WTC11 (cell line): ENCODE measurements around the gene LIMS1. TPM values are rescaled to one million over a fixed set of nuclear protein-coding genes. Genes with fewer than 3 reads are reported as not detected.

Source experiments
- ATAC-seq: fragments of 200-7000 bp; cut with Tn5 transposase; 2 replicates; pipeline ENCODE4 v1.10.0; 2021; ENCODE audit warnings: mild to moderate bottlenecking, moderate library complexity
- CTCF ChIA-PET: fragments of 300-600 bp; sonication (Branson Sonifier 250); formaldehyde crosslinking; loops from one replicate; lab custom pipeline; 2021; ENCODE audit warnings: antibody characterized with exemption; lab: Charles Lee
- POLR2A ChIA-PET: fragments of 350-600 bp; sonication (Branson Sonifier 250); formaldehyde crosslinking; loops from one replicate; lab custom pipeline; 2021; ENCODE audit warnings: antibody characterized with exemption; lab: Charles Lee
- DNase-seq: peaks from one replicate; pipeline ENCODE4 v3.0.0; 2021; ENCODE audit warnings: low spot score
- H3K27ac Mint-ChIP-seq: 2 replicates; pipeline ENCODE4 v1.8.0; 2021; ENCODE audit warnings: mixed read lengths
- H3K27me3 Mint-ChIP-seq: 2 replicates; pipeline ENCODE4 v1.8.0; 2021; ENCODE audit warnings: low read depth, mild to moderate bottlenecking, moderate library complexity, mixed read lengths
- H3K36me3 Mint-ChIP-seq: 2 replicates; pipeline ENCODE4 v1.8.0; 2021; ENCODE audit warnings: mixed read lengths
- H3K4me1 Mint-ChIP-seq: 2 replicates; pipeline ENCODE4 v1.8.0; 2022; ENCODE audit warnings: mixed read lengths
- H3K4me3 Mint-ChIP-seq: 2 replicates; pipeline ENCODE4 v1.8.0; 2021; ENCODE audit warnings: mild to moderate bottlenecking, moderate library complexity, mixed read lengths
- H3K9me3 Mint-ChIP-seq: 2 replicates; pipeline ENCODE4 v1.8.0; 2021; ENCODE audit warnings: mixed read lengths
- FOXK1 ChIP-seq: sonication (generic); formaldehyde crosslinking; IDR thresholded peaks from 2 replicates; pipeline ENCODE4 v1.8.0; 2022; ENCODE audit warnings: mild to moderate bottlenecking, moderate library complexity, missing genetic modification reagents
- HMGA2 ChIP-seq: fragments of 250-450 bp; sonication (Bioruptor Pico); IDR thresholded peaks from 2 replicates; pipeline ENCODE4 v1.4.0; 2021; ENCODE audit warnings: mild to moderate bottlenecking, moderate library complexity
- IRF1 ChIP-seq: sonication (generic); formaldehyde crosslinking; IDR thresholded peaks from 2 replicates; pipeline ENCODE4 v1.8.0; 2023; ENCODE audit warnings: missing genetic modification reagents
- JUN ChIP-seq: sonication (generic); formaldehyde crosslinking; IDR thresholded peaks from 2 replicates; pipeline ENCODE4 v1.8.0; 2023; ENCODE audit warnings: mild to moderate bottlenecking, missing genetic modification reagents
- MLX ChIP-seq: sonication (generic); formaldehyde crosslinking; IDR thresholded peaks from 2 replicates; pipeline ENCODE4 v1.8.1; 2023; ENCODE audit warnings: mild to moderate bottlenecking, missing genetic modification reagents, moderate library complexity
- OVOL2 ChIP-seq: fragments of 250-450 bp; sonication (Bioruptor Pico); IDR thresholded peaks from 2 replicates; pipeline ENCODE4 v1.9.0; 2021; ENCODE audit warnings: mild to moderate bottlenecking, borderline replicate concordance
- PRDM15 ChIP-seq: sonication (generic); formaldehyde crosslinking; IDR thresholded peaks from 2 replicates; pipeline ENCODE4 v1.8.0; 2022; ENCODE audit warnings: missing genetic modification reagents
- PRRX2 ChIP-seq: fragments of 250-450 bp; sonication (Bioruptor Pico); IDR thresholded peaks from 2 replicates; pipeline ENCODE4 v1.8.0; 2021; ENCODE audit warnings: mild to moderate bottlenecking
- TCF7 ChIP-seq: sonication (generic); formaldehyde crosslinking; IDR thresholded peaks from 2 replicates; pipeline ENCODE4 v1.8.0; 2022; ENCODE audit warnings: mild to moderate bottlenecking, low read depth, missing genetic modification reagents, moderate library complexity
- ZNF425 ChIP-seq: fragments of 250-450 bp; sonication (Bioruptor Pico); conservative IDR thresholded peaks from 2 replicates; pipeline ENCODE4 v1.9.0; 2021; ENCODE audit warnings: mild to moderate bottlenecking
- ZNF671 ChIP-seq: fragments of 250-450 bp; sonication (Bioruptor Pico); IDR thresholded peaks from 2 replicates; pipeline ENCODE4 v1.8.0; 2021; ENCODE audit warnings: mild to moderate bottlenecking
- total RNA-seq: library from RNA; stranded (reverse); gene quantifications from 3 replicates; pipeline ENCODE4 v1.2.3, GENCODE V29; 2021
- TF ChIP-seq, protein P1 (sequence below): sonication (generic); formaldehyde crosslinking; IDR thresholded peaks from 2 replicates; pipeline ENCODE4 v1.8.1; 2022; ENCODE audit warnings: low read depth, missing genetic modification reagents, borderline replicate concordance
- TF ChIP-seq, protein P2 (sequence below): sonication (generic); formaldehyde crosslinking; IDR thresholded peaks from 2 replicates; pipeline ENCODE4 v1.8.1; 2023; ENCODE audit warnings: mild to moderate bottlenecking, missing genetic modification reagents, moderate library complexity
- TF ChIP-seq, protein P3 (sequence below): sonication (generic); formaldehyde crosslinking; IDR thresholded peaks from 2 replicates; pipeline ENCODE4 v1.8.1; 2023; ENCODE audit warnings: mild to moderate bottlenecking, missing genetic modification reagents
- TF ChIP-seq, protein P4 (sequence below): sonication (generic); formaldehyde crosslinking; IDR thresholded peaks from 2 replicates; pipeline ENCODE4 v1.8.1; 2023; ENCODE audit warnings: mild to moderate bottlenecking, missing genetic modification reagents

The LIMS1 gene
- total RNA-seq, 1 experiment from 2014 or later, result 50.6 TPM

DNA sequence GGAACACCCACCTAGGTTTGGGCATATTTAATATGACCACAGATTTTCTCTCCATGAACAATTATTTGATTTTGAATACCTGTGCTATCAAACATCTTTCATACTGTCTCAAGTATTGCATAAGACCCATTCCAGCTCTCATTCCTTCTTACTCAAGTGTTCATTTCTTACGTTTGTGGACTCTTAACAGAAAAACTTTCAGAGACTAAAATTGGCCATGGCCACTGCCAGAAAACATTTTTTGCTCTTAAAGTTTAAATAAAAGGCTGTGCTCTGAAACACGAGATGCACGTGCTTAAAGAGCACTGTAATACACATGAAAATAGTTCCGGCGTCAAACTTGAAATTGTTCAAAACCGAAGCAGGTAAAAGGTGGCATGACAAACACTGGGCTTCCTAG is 89.3 kb downstream of the LIMS1 start:
- no peaks in the 10 kb centered on the region for H3K27me3 Mint-ChIP-seq
- DNase-seq (no peak), ATAC-seq (no peak)
- TF ChIP-seq, protein P1, sequence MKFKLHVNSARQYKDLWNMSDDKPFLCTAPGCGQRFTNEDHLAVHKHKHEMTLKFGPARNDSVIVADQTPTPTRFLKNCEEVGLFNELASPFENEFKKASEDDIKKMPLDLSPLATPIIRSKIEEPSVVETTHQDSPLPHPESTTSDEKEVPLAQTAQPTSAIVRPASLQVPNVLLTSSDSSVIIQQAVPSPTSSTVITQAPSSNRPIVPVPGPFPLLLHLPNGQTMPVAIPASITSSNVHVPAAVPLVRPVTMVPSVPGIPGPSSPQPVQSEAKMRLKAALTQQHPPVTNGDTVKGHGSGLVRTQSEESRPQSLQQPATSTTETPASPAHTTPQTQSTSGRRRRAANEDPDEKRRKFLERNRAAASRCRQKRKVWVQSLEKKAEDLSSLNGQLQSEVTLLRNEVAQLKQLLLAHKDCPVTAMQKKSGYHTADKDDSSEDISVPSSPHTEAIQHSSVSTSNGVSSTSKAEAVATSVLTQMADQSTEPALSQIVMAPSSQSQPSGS (CRISPR knock-in tag), result no peak
- TF ChIP-seq ZNF671 (CRISPR knock-in tag) (no peak), IRF1 (CRISPR knock-in tag) (no peak), ZNF425 (CRISPR knock-in tag) (no peak)
- TF ChIP-seq, protein P2, sequence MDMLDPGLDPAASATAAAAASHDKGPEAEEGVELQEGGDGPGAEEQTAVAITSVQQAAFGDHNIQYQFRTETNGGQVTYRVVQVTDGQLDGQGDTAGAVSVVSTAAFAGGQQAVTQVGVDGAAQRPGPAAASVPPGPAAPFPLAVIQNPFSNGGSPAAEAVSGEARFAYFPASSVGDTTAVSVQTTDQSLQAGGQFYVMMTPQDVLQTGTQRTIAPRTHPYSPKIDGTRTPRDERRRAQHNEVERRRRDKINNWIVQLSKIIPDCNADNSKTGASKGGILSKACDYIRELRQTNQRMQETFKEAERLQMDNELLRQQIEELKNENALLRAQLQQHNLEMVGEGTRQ, result no peak
- ChIA-PET CTCF (interaction anchor here (1.7 to 3.1 kb wide), 2 partner anchors 13 kb away, joined by 7 to 33 read pairs; no protein-coding TSS in a partner anchor), POLR2A (no interaction called here)
- no peaks in the 10 kb centered on the region for H3K9me3 Mint-ChIP-seq
- no peak overlapping the region for H3K4me3 Mint-ChIP-seq
- H3K27ac Mint-ChIP-seq, result peak overlapping the region; percentile 70; the same call in 1 of the 2 replicates
- H3K4me1 Mint-ChIP-seq, result peaks cover 64% of the 10 kb centered on the region
- no peaks in the 10 kb centered on the region for H3K36me3 Mint-ChIP-seq

DNA sequence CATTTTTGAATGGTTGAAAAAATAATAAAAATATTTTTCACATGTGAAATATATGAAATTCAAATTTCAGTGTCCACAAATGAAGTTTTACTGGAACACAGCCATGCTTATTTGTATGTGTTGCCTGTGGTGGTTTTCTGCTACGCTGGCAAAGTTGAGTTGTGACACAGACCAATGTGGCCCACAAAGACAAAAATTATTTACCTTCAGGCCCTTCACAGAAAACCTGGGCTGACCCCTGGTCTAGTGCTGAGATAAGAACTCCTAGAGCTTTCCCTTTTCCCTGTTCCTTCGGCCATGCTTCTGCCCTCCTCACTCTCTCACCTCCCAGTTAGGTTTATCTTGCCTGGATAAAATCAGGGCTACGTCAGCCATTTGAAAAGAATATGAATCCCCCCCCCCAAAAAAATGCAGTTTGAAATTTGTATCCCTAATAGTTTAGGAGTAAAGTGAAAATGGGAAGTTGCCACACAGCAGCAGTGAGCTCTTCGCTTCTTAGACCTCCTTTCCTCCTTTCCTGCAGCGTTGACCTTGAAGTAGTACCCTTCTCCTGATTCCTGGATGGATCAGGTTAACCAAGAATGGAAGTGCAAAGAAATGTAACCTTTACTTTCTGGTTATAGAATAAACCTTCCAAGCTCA is 91.0 kb downstream of the LIMS1 start:
- Mint-ChIP-seq H3K4me3 (no peak overlapping the region), H3K4me1 (peaks cover 49% of the 10 kb centered on the region), H3K36me3 (no peaks in the 10 kb centered on the region)
- POLR2A ChIA-PET, result no interaction called here
- no peak for ATAC-seq
- TF ChIP-seq PRRX2 (CRISPR knock-in tag), result no peak
- TF ChIP-seq, protein P3, sequence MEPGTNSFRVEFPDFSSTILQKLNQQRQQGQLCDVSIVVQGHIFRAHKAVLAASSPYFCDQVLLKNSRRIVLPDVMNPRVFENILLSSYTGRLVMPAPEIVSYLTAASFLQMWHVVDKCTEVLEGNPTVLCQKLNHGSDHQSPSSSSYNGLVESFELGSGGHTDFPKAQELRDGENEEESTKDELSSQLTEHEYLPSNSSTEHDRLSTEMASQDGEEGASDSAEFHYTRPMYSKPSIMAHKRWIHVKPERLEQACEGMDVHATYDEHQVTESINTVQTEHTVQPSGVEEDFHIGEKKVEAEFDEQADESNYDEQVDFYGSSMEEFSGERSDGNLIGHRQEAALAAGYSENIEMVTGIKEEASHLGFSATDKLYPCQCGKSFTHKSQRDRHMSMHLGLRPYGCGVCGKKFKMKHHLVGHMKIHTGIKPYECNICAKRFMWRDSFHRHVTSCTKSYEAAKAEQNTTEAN (CRISPR knock-in tag), result no peak
- no peak for TF ChIP-seq FOXK1 (CRISPR knock-in tag)
- no peak for TF ChIP-seq MLX (CRISPR knock-in tag)
- TF ChIP-seq PRDM15, result no peak
- TF ChIP-seq OVOL2 (CRISPR knock-in tag), result no peak
- TF ChIP-seq, protein P4, sequence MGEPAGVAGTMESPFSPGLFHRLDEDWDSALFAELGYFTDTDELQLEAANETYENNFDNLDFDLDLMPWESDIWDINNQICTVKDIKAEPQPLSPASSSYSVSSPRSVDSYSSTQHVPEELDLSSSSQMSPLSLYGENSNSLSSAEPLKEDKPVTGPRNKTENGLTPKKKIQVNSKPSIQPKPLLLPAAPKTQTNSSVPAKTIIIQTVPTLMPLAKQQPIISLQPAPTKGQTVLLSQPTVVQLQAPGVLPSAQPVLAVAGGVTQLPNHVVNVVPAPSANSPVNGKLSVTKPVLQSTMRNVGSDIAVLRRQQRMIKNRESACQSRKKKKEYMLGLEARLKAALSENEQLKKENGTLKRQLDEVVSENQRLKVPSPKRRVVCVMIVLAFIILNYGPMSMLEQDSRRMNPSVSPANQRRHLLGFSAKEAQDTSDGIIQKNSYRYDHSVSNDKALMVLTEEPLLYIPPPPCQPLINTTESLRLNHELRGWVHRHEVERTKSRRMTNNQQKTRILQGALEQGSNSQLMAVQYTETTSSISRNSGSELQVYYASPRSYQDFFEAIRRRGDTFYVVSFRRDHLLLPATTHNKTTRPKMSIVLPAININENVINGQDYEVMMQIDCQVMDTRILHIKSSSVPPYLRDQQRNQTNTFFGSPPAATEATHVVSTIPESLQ (CRISPR knock-in tag), result no peak
- no peak for TF ChIP-seq HMGA2 (CRISPR knock-in tag)
- TF ChIP-seq JUN, result no peak
- no peak for TF ChIP-seq TCF7
- TF ChIP-seq, all 79 proteins: peak for 0
- H3K27ac Mint-ChIP-seq, result peak overlapping the region; percentile 23
- H3K27me3 Mint-ChIP-seq, result no peaks in the 10 kb centered on the region
- no peaks in the 10 kb centered on the region for H3K9me3 Mint-ChIP-seq
- no peak for DNase-seq
- CTCF ChIA-PET, result interaction anchor here (0.6 to 3.1 kb wide), 4 partner anchors 9 to 53 kb away, joined by 3 to 33 read pairs (median 4); no protein-coding TSS in a partner anchor
